HEK293 (cell line): Measurements from ENCODE around the gene GSAP.

ENCODE experiments used
- ELK4 ChIP-seq: IDR thresholded peaks from 2 replicates; pipeline ENCODE4 v1.6.1; 2011; ENCODE audit warnings: mild to moderate bottlenecking, low read depth, low read length, borderline replicate concordance
- SP2 ChIP-seq: fragments of 450-650 bp; formaldehyde crosslinking; IDR thresholded peaks from 2 replicates; pipeline ENCODE4 v1.5.1; 2016; ENCODE audit warnings: missing biosample characterization, missing genetic modification characterization
- YY1 ChIP-seq: fragments of 450-650 bp; formaldehyde crosslinking; IDR thresholded peaks from 2 replicates; pipeline ENCODE4 v1.5.1; 2018; ENCODE audit warnings: missing biosample characterization, missing genetic modification characterization
- ZBTB26 ChIP-seq: fragments of 450-650 bp; formaldehyde crosslinking; optimal IDR thresholded peaks from 2 replicates; pipeline ENCODE3; 2016; ENCODE audit warnings: missing biosample characterization, mild to moderate bottlenecking, missing genetic modification characterization
- ZBTB7A ChIP-seq: fragments of 450-650 bp; formaldehyde crosslinking; IDR thresholded peaks from 2 replicates; pipeline ENCODE4 v1.5.1; 2016; ENCODE audit warnings: low read depth, missing biosample characterization, missing genetic modification characterization
- ZFP41 ChIP-seq: fragments of 450-650 bp; formaldehyde crosslinking; IDR thresholded peaks from 2 replicates; pipeline ENCODE4 v1.5.1; 2016; ENCODE audit warnings: missing biosample characterization, missing genetic modification characterization, borderline replicate concordance
- ZNF24 ChIP-seq: fragments of 450-650 bp; formaldehyde crosslinking; IDR thresholded peaks from 2 replicates; pipeline ENCODE4 v1.5.1; 2016; ENCODE audit warnings: missing biosample characterization, missing genetic modification characterization
- ZNF560 ChIP-seq: fragments of 450-650 bp; formaldehyde crosslinking; IDR thresholded peaks from 2 replicates; pipeline ENCODE4 v1.5.1; 2017; ENCODE audit warnings: missing biosample characterization, missing genetic modification characterization, borderline replicate concordance
- ZNF670 ChIP-seq: fragments of 450-650 bp; formaldehyde crosslinking; IDR thresholded peaks from 2 replicates; pipeline ENCODE4 v1.5.1; 2016; ENCODE audit warnings: missing biosample characterization, missing genetic modification characterization, low read depth
- ZNF777 ChIP-seq: fragments of 450-650 bp; formaldehyde crosslinking; IDR thresholded peaks from 2 replicates; pipeline ENCODE4 v1.5.1; 2017; ENCODE audit warnings: missing biosample characterization, missing genetic modification characterization, borderline replicate concordance
- ZNF837 ChIP-seq: fragments of 450-650 bp; formaldehyde crosslinking; IDR thresholded peaks from 2 replicates; pipeline ENCODE4 v1.5.1; 2016; ENCODE audit warnings: missing biosample characterization, missing genetic modification characterization
- TF ChIP-seq, protein P1 (sequence below): fragments of 450-650 bp; formaldehyde crosslinking; IDR thresholded peaks from 2 replicates; pipeline ENCODE4 v1.5.1; 2016; ENCODE audit warnings: missing biosample characterization, missing genetic modification characterization
- TF ChIP-seq, protein P2 (sequence below): sonication (generic); formaldehyde crosslinking; IDR thresholded peaks from 2 replicates; pipeline ENCODE4 v1.8.1; 2022; ENCODE audit warnings: mild to moderate bottlenecking, moderate library complexity, missing genetic modification reagents
- TF ChIP-seq, protein P3 (sequence below): fragments of 450-650 bp; formaldehyde crosslinking; IDR thresholded peaks from 2 replicates; pipeline ENCODE4 v1.5.1; 2016; ENCODE audit warnings: missing biosample characterization, missing genetic modification characterization

- TF ChIP-seq YY1 (tag by site-specific recombination) (no peak), ZNF837 (tag by site-specific recombination) (no peak), ZNF670 (tag by site-specific recombination) (no peak), ZNF560 (no peak), ZBTB7A (tag by site-specific recombination) (no peak), SP2 (tag by site-specific recombination) (no peak), ELK4 (no peak), ZFP41 (tag by site-specific recombination) (no peak), ZNF777 (tag by site-specific recombination) (no peak), ZNF24 (tag by site-specific recombination) (no peak), ZBTB26 (tag by site-specific recombination) (no peak)
- TF ChIP-seq, protein P1, sequence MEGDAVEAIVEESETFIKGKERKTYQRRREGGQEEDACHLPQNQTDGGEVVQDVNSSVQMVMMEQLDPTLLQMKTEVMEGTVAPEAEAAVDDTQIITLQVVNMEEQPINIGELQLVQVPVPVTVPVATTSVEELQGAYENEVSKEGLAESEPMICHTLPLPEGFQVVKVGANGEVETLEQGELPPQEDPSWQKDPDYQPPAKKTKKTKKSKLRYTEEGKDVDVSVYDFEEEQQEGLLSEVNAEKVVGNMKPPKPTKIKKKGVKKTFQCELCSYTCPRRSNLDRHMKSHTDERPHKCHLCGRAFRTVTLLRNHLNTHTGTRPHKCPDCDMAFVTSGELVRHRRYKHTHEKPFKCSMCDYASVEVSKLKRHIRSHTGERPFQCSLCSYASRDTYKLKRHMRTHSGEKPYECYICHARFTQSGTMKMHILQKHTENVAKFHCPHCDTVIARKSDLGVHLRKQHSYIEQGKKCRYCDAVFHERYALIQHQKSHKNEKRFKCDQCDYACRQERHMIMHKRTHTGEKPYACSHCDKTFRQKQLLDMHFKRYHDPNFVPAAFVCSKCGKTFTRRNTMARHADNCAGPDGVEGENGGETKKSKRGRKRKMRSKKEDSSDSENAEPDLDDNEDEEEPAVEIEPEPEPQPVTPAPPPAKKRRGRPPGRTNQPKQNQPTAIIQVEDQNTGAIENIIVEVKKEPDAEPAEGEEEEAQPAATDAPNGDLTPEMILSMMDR (tag by site-specific recombination), result no peak
- TF ChIP-seq, protein P2, sequence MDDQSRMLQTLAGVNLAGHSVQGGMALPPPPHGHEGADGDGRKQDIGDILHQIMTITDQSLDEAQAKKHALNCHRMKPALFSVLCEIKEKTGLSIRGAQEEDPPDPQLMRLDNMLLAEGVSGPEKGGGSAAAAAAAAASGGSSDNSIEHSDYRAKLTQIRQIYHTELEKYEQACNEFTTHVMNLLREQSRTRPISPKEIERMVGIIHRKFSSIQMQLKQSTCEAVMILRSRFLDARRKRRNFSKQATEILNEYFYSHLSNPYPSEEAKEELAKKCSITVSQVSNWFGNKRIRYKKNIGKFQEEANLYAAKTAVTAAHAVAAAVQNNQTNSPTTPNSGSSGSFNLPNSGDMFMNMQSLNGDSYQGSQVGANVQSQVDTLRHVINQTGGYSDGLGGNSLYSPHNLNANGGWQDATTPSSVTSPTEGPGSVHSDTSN, result no peak
- TF ChIP-seq, protein P3, sequence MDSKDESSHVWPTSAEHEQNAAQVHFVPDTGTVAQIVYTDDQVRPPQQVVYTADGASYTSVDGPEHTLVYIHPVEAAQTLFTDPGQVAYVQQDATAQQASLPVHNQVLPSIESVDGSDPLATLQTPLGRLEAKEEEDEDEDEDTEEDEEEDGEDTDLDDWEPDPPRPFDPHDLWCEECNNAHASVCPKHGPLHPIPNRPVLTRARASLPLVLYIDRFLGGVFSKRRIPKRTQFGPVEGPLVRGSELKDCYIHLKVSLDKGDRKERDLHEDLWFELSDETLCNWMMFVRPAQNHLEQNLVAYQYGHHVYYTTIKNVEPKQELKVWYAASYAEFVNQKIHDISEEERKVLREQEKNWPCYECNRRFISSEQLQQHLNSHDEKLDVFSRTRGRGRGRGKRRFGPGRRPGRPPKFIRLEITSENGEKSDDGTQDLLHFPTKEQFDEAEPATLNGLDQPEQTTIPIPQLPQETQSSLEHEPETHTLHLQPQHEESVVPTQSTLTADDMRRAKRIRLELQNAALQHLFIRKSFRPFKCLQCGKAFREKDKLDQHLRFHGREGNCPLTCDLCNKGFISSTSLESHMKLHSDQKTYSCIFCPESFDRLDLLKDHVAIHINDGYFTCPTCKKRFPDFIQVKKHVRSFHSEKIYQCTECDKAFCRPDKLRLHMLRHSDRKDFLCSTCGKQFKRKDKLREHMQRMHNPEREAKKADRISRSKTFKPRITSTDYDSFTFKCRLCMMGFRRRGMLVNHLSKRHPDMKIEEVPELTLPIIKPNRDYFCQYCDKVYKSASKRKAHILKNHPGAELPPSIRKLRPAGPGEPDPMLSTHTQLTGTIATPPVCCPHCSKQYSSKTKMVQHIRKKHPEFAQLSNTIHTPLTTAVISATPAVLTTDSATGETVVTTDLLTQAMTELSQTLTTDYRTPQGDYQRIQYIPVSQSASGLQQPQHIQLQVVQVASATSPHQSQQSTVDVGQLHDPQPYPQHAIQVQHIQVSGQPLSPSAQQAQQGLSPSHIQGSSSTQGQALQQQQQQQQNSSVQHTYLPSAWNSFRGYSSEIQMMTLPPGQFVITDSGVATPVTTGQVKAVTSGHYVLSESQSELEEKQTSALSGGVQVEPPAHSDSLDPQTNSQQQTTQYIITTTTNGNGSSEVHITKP (tag by site-specific recombination), result no peak
These were observed 18.6 kb upstream of the GSAP start for GRCh38 chr7:77434570-77435275.
